HEK293 (cell line): ENCODE data around the gene FAM89A.

ENCODE experiments used
- BCL6B ChIP-seq: fragments of 450-650 bp; formaldehyde crosslinking; IDR thresholded peaks from 2 replicates; pipeline ENCODE4 v1.5.1; 2017; ENCODE audit warnings: missing biosample characterization, missing genetic modification characterization
- GFI1B ChIP-seq: fragments of 450-650 bp; formaldehyde crosslinking; IDR thresholded peaks from 2 replicates; pipeline ENCODE4 v1.5.1; 2016; ENCODE audit warnings: missing biosample characterization, missing genetic modification characterization
- GLI2 ChIP-seq: fragments of 450-650 bp; formaldehyde crosslinking; IDR thresholded peaks from 2 replicates; pipeline ENCODE4; 2017; ENCODE audit warnings: missing biosample characterization, missing genetic modification characterization, low read depth, borderline replicate concordance
- KLF7 ChIP-seq: fragments of 450-650 bp; formaldehyde crosslinking; IDR thresholded peaks from 2 replicates; pipeline ENCODE4 v1.5.1; 2016; ENCODE audit warnings: missing biosample characterization, missing genetic modification characterization, borderline replicate concordance
- PATZ1 ChIP-seq: fragments of 450-650 bp; formaldehyde crosslinking; IDR thresholded peaks from 2 replicates; pipeline ENCODE4 v1.5.1; 2016; ENCODE audit warnings: missing biosample characterization, missing genetic modification characterization
- TCF7L2 ChIP-seq: IDR thresholded peaks from 2 replicates; pipeline ENCODE4 v1.6.1; 2011; ENCODE audit warnings: low read depth, mild to moderate bottlenecking, inconsistent platforms, low read length, moderate library complexity, borderline replicate concordance
- TRIM28 ChIP-seq: IDR thresholded peaks from 2 replicates; pipeline ENCODE4 v1.6.1; 2011; ENCODE audit warnings: low read length, control low read depth, borderline replicate concordance
- ZBTB21 ChIP-seq: fragments of 450-650 bp; formaldehyde crosslinking; IDR thresholded peaks from 2 replicates; pipeline ENCODE4 v1.5.1; 2017; ENCODE audit warnings: missing biosample characterization, missing genetic modification characterization
- ZBTB26 ChIP-seq: fragments of 450-650 bp; formaldehyde crosslinking; optimal IDR thresholded peaks from 2 replicates; pipeline ENCODE3; 2016; ENCODE audit warnings: missing biosample characterization, mild to moderate bottlenecking, missing genetic modification characterization
- ZFP3 ChIP-seq: fragments of 450-650 bp; formaldehyde crosslinking; IDR thresholded peaks from 2 replicates; pipeline ENCODE4 v1.5.1; 2016; ENCODE audit warnings: low read depth, missing biosample characterization, missing genetic modification characterization
- ZFP69B ChIP-seq: fragments of 450-650 bp; formaldehyde crosslinking; IDR thresholded peaks from 2 replicates; pipeline ENCODE4 v1.5.1; 2016; ENCODE audit warnings: missing biosample characterization, missing genetic modification characterization
- ZNF146 ChIP-seq: fragments of 450-650 bp; formaldehyde crosslinking; IDR thresholded peaks from 2 replicates; pipeline ENCODE4 v1.5.1; 2016; ENCODE audit warnings: missing biosample characterization, missing genetic modification characterization
- ZNF16 ChIP-seq: fragments of 450-650 bp; formaldehyde crosslinking; IDR thresholded peaks from 2 replicates; pipeline ENCODE4 v1.5.1; 2016; ENCODE audit warnings: low read depth, missing biosample characterization, missing genetic modification characterization
- ZNF2 ChIP-seq: fragments of 450-650 bp; formaldehyde crosslinking; IDR thresholded peaks from 2 replicates; pipeline ENCODE4 v1.5.1; 2016; ENCODE audit warnings: missing biosample characterization, missing genetic modification characterization
- ZNF274 ChIP-seq, 2 experiments: fragments of 200-500 bp in 1 of 2; fragments of 450-650 bp in 1 of 2; sonication (Bioruptor generic) in 1 of 2; formaldehyde crosslinking in 1 of 2; IDR thresholded peaks; 2 replicates each; pipeline versions ENCODE4 v1.5.1 to v1.6.1; 2014 to 2016; ENCODE audit warnings: borderline replicate concordance in 1 of 2, inconsistent platforms in 1 of 2, low read length in 1 of 2, missing biosample characterization in 1 of 2, missing genetic modification characterization in 1 of 2
- ZNF354C ChIP-seq: fragments of 450-650 bp; formaldehyde crosslinking; IDR thresholded peaks from 2 replicates; pipeline ENCODE4 v1.5.1; 2016; ENCODE audit warnings: missing biosample characterization, missing genetic modification characterization, low read depth, borderline replicate concordance
- ZNF362 ChIP-seq: fragments of 450-650 bp; formaldehyde crosslinking; IDR thresholded peaks from 2 replicates; pipeline ENCODE4 v1.5.1; 2016; ENCODE audit warnings: missing biosample characterization, missing genetic modification characterization
- ZNF530 ChIP-seq: fragments of 450-650 bp; formaldehyde crosslinking; IDR thresholded peaks from 2 replicates; pipeline ENCODE4 v1.5.1; 2016; ENCODE audit warnings: low read depth, missing biosample characterization, missing genetic modification characterization
- ZNF555 ChIP-seq: fragments of 450-650 bp; formaldehyde crosslinking; conservative IDR thresholded peaks from 2 replicates; pipeline ENCODE4 v1.5.1; 2017; ENCODE audit warnings: missing biosample characterization, mild to moderate bottlenecking, missing genetic modification characterization, inconsistent platforms
- ZNF626 ChIP-seq: fragments of 450-650 bp; sonication (Bioruptor Pico); formaldehyde crosslinking; IDR thresholded peaks from 2 replicates; pipeline ENCODE4 v1.5.1; 2018; ENCODE audit warnings: missing biosample characterization, missing genetic modification characterization, inconsistent platforms
- ZNF701 ChIP-seq: fragments of 450-650 bp; formaldehyde crosslinking; IDR thresholded peaks from 2 replicates; pipeline ENCODE4 v1.5.1; 2016; ENCODE audit warnings: missing biosample characterization, missing genetic modification characterization
- ZNF704 ChIP-seq: fragments of 450-650 bp; formaldehyde crosslinking; IDR thresholded peaks from 2 replicates; pipeline ENCODE4 v1.5.1; 2016; ENCODE audit warnings: missing biosample characterization, missing genetic modification characterization
- ZNF792 ChIP-seq: fragments of 450-650 bp; formaldehyde crosslinking; IDR thresholded peaks from 2 replicates; pipeline ENCODE4 v1.5.1; 2016; ENCODE audit warnings: missing biosample characterization, missing genetic modification characterization
- ZNF837 ChIP-seq: fragments of 450-650 bp; formaldehyde crosslinking; IDR thresholded peaks from 2 replicates; pipeline ENCODE4 v1.5.1; 2016; ENCODE audit warnings: missing biosample characterization, missing genetic modification characterization
- ZSCAN18 ChIP-seq: fragments of 450-650 bp; formaldehyde crosslinking; IDR thresholded peaks from 2 replicates; pipeline ENCODE4 v1.5.1; 2016; ENCODE audit warnings: missing biosample characterization, missing genetic modification characterization

FAM89A gene

GRCh38 chr1:231040800-231041718 lies 1.0 kb upstream of the FAM89A start (continued):
- TF ChIP-seq ZNF704 (tag by site-specific recombination) (no peak), ZSCAN18 (tag by site-specific recombination) (no peak), GLI2 (tag by site-specific recombination) (no peak), ZNF626 (no peak), TRIM28 (peak; percentile 71; the same call in 1 of the 2 replicates), ZFP69B (tag by site-specific recombination) (no peak), ZBTB21 (no peak), KLF7 (tag by site-specific recombination) (no peak), ZNF2 (tag by site-specific recombination) (no peak), ZNF530 (no peak), ZNF16 (tag by site-specific recombination) (no peak), PATZ1 (peak; percentile 51), ZNF146 (tag by site-specific recombination) (no peak), ZFP3 (tag by site-specific recombination) (no peak), ZBTB26 (tag by site-specific recombination) (no peak), ZNF555 (tag by site-specific recombination) (no peak), TCF7L2 (peak; percentile 72), ZNF274 (IDR thresholded peaks at IDR 0.05; ENCODE audit: low read length) (no peak), ZNF274 (tag by site-specific recombination; IDR thresholded peaks at IDR 0.05; ENCODE audit: borderline replicate concordance) (no peak), ZNF701 (tag by site-specific recombination) (no peak), ZNF837 (no peak), ZNF354C (tag by site-specific recombination) (no peak), GFI1B (tag by site-specific recombination) (peak; percentile 46; the same call in 1 of the 2 replicates), ZNF362 (tag by site-specific recombination) (no peak), ZNF792 (tag by site-specific recombination) (no peak), BCL6B (tag by site-specific recombination) (no peak)
